GF-D8 (cell line): ENCODE data around the gene UNC45A.

Experiments used
- DNase-seq: peaks from one replicate; lab custom pipeline; 2025; lab: John Stamatoyannopoulos, UW

Gene UNC45A

DNA sequence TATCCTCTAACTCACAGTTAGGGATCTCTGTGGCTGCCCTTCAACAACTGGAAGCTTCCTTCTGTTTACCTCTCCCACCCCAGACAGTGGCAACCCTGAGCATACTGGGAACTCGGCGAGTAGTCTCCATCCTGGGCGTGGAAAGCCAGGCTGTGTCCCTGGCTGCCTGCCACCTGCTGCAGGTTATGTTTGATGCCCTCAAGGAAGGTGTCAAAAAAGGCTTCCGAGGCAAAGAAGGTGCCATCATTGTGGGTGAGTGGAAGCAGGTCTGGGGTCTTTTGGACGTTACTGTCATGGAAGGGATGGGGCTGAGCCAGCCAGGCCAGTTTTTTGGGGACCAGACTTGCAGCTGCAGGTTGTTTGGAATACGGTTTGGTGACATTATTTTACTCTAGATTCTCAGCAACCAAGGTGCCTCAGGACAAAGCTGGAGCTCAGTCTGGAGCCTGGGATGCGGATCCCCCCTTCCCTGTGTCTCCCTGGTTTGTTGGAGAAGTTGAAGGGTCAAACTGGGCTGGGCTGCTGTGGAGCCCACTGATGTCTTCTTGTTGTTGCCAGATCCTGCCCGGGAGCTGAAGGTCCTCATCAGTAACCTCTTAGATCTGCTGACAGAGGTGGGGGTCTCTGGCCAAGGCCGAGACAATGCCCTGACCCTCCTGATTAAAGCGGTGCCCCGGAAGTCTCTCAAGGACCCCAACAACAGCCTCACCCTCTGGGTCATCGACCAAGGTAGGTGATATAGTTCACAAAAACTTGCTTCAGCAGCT lies 7.5 kb downstream of the UNC45A start:
- no peak for DNase-seq

DNA sequence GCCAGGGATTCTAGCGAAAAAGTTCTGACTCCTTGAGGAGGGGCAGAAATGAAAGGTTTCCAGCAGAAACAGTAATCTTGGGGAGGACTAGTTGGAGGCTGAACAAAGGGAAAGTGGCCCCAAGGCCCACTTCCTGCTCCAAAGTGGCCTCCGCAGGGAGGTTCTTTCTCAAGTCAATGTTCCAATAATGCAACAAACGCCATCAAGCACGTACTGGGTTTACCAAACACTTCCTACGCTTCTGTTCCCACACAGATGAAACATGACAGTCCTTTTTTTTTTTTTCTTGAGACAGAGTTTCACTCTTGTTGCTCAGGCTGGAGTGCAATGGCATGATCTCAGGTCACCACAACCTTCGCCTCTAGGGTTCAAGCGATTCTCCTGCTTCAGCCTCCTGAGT lies 10.0 kb downstream of the UNC45A start:
- DNase-seq: no peak

DNA sequence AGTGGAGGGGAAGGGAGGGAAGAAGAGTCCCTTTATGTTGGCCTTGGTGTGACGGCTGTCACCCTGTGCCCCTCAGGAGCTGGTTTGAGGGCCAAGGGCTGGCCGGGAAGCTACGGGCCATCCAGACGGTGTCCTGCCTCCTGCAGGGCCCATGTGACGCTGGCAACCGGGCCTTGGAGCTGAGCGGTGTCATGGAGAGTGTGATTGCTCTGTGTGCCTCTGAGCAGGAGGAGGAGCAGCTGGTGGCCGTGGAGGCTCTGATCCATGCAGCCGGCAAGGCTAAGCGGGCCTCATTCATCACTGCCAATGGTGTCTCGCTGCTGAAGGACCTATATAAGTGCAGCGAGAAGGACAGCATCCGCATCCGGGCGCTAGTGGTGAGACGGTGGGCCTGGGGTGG lies 11.5 kb downstream of the UNC45A start:
- no peak for DNase-seq

DNA sequence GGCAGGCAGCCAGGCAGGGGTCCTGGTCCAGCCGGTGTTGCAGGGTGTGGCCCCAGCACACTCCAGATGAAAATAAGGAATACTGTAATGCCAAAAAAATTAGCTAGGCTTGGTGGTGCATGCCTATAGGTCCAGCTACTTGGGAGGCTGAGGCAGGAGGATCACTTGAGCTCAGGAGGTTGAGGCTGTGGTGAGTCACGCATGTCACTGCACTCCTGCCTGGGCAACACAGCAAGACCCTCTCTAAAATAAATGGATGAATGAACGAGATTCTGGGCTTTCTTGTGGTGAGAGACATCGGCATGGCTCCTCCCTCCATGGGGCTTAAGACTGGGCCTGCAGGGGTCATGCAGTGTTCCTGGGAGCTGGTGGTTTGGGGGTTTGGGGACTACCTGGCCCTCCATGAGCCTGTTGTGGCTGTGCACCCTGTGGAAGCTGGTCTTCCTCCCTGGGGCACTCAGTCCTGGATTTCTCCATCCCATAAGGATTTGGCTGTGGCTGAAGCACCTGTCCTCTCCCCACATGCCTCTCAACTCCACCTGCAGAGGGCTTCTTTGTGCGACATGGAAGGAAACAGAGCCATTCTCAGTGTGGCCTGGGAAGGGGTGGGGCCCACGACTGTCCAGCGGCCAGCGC lies 12.0 kb downstream of the UNC45A start:
- no peak for DNase-seq

DNA sequence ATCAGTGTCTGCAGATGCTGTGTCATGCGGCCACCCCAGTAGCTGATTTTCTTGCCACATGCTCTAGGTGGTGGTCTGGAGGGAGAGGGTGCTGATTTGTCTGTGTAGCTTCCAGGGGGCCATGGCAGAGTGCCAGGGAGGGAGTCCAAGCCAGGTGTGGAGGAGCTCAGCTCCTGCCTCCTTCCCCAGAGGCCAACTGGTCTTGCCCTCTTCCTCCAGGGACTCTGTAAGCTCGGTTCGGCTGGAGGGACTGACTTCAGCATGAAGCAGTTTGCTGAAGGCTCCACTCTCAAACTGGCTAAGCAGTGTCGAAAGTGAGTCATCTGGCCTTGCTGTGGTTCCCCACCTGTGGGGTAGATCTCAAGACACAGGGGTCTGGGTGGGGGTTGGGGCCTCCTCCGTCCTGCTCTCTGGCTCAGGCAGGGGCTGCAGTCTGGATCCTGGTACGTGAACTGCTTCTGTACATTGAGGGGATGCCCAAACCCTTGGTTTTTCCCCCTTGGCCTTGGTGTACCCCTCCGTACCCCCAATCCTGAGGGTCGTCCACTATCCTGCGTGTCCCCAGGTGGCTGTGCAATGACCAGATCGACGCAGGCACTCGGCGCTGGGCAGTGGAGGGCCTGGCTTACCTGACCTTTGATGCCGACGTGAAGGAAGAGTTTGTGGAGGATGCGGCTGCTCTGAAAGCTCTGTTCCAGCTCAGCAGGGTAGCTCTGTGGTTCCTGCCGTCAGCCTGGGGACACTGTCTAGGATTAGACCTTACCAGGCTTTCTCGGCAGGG lies 12.7 kb downstream of the UNC45A start:
- DNase-seq: no peak

DNA sequence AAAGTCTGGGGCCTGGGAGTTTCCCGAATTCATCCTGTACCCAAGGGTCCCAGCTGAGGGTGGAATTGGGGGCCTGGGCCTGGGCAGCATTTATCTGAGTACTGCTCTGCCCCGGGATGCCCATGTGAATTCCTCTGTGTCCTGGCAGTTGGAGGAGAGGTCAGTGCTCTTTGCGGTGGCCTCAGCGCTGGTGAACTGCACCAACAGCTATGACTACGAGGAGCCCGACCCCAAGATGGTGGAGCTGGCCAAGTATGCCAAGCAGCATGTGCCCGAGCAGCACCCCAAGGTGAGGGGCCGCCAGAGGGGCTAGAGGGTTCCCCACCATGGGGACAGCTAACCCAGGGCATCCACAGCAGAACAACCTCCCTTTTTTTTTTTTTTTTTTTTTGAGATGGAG lies 13.4 kb downstream of the UNC45A start:
- no peak for DNase-seq

DNA sequence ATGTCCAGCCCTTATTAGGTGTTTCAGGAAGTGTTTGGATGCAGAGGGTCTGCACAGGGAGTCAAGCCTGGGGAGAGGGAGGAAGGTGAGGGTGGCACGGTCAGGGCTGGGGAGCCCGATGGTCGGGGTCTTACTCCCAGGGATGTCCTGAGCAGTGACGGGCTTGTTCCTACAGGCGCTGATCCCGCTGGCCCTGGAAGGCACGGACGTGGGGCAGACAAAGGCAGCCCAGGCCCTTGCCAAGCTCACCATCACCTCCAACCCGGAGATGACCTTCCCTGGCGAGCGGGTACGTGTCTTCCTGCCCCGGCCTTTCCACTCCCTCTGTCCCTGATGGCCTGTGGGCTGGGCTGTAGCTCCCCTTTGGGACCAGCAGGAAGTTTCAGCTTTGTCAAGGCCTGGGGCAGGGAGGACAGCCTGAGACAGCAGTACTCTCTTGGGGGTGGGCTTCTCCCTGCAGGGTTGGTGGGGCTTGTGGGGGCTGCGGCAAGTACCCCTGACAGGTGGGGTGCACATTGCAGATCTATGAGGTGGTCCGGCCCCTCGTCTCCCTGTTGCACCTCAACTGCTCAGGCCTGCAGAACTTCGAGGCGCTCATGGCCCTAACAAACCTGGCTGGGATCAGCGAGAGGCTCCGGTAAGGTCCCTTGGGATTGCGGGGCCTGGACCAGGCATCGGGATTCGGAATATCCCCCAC lies 15.0 kb downstream of the UNC45A start:
- no peak for DNase-seq

DNA sequence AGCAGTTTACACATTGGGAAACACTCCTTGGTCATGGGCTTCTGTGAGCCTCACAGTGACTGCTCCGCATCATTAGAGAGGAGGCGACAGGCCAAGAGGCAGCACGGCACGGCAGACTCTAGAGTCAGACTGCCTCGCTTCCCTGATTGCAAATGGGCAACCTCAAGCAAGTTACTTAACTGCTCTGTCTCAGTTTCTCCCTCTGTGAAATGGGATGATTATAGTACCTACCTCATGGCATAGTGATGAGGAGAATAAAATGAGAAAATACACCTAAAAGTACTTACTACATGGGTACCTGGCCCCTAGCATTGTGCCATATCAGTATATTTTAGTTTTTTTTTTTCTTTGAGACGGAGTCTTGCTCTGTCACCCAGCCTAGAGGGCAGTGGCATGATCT lies 15.6 kb downstream of the UNC45A start:
- DNase-seq: no peak

DNA sequence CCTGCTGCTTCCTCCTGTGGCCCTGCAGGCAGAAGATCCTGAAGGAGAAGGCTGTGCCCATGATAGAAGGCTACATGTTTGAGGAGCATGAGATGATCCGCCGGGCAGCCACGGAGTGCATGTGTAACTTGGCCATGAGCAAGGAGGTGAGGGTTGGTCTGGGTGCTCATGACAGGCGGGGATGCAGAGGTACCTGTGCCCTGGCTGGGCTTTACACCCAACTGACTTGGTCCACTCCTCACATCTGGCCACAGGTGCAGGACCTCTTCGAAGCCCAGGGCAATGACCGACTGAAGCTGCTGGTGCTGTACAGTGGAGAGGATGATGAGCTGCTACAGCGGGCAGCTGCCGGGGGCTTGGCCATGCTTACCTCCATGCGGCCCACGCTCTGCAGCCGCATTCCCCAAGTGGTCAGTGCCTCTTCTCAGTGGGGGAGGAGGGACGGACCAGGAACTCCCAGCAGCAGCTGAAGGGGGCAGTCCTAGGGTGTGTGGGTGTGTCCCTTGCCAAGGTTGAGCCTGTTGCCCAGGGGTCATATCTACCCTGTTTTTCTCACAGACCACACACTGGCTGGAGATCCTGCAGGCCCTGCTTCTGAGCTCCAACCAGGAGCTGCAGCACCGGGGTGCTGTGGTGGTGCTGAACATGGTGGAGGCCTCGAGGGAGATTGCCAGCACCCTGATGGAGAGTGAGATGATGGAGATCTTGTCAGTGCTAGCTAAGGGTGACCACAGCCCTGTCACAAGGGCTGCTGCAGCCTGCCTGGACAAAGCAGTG lies 18.0 kb downstream of the UNC45A start:
- no peak for DNase-seq

DNA sequence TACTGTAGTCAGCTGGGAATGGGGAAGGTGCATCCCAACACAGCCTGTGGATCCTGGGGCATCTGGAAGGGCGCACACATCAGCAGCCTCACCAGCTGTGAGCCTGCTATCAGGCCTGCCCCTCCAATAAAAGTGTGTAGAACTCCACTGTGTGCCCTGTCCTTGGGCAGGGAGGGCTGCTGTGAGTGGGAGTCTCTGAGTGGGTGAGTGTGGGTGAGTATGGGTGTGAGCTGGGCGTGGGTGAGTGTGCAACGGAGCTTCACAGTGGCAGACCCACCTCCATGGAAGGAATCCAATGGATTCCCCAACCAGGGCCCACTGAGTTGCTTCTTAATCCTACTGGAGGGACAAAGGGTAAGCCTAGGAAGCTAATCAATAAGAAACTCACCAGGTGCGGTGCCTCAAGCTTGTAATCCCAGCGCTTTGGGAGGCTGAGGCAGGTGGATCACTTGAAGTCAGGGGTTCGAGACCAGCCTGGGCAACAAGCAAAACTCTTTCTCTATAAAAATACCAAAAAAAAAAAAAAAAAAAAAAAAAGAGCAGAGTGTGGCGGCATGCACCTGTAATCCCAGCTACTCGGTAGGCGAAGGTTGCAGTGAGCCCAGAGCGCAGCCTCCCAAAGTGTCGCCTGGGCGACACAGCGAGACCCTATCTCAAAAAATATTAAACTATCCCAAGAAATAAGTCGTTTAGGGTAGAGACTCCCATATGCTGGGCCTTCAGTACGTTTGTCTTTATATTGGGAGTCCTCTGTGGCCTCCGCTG lies 19.0 kb downstream of the UNC45A start:
- no peak for DNase-seq

DNA sequence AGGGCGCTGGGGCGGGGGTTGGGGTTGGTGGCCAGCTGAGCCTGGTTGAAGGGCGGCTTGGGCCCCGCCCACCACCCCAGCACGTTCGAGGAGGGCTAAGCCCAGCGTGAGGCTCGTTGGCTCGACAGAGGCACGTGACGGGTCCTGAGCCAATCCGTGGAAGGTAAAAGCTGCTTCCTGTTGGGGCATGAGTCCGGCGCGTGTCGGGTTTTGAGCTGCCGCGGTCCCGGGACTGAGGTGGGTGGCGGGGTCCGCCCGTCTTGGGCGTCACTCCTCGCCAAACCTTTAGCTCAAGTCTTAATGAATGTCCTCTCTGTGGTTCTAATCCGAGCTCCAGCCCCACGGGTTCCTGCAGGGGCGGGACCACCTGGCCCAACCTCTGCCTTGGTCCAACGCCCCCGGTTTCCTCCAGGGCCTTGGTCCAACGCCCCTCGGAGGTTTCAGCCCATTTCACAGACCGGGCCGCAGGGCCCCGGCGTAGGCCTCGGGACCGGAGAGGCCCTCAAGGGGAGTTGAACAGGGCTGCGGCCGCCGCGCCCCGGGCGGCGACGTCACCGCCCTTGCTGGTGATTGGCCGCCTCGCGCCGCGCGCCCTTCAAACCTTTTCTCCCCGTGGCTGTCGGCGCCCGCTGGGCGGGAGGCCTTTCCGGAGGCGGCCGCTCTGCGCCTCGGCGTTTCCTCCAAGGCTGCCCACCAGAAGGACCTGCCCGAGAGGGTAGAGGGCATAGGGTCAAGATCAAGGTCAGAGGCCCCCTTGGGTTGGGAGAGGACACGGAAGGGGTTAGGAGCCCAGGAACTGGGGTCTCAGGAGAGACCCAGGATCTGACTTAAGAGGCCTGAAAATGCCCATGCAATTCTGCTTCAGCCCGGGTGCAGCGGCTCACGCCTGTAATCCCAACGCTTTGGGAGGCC lies 19.9 kb downstream of the UNC45A start, which contains the start of gene RCCD1:
Gene RCCD1 (plus strand): TSS at position 173 of the 912 bp plus-strand sequence. CDS start 1,851 bp downstream, outside the sequence.
- DNase-seq: peak; percentile 89

DNA sequence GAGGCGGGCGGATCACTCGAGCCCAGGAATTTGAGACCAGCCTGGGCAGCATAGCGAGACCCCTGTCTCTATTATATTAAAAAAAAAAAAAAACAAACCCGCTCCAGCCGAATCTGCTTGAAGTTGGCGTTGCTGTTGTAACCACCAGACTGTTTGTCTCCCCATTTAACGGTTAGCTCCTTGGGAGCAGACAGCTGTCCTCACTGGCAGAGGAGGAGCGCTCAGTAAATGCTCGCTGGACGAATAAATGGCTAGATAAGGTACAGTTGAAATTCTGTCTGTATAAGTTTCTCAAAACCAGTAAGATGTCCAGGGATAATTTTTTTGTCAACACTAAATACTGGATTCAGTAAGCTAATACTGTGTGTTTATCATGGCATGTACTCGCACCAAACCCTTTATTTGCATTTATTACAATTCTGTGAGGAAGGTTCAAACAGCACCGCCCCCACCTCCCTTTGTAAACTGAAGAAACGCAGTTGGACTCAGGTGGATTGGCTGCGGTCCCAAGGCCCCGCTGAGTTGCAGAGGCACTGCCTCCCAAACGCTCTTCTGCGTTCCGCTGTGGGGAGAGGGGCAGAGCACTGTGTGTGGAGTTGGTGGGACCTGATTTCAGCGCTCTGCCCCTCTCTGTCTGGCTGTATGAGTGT lies 20.7 kb downstream of the UNC45A start:
- no peak for DNase-seq

DNA sequence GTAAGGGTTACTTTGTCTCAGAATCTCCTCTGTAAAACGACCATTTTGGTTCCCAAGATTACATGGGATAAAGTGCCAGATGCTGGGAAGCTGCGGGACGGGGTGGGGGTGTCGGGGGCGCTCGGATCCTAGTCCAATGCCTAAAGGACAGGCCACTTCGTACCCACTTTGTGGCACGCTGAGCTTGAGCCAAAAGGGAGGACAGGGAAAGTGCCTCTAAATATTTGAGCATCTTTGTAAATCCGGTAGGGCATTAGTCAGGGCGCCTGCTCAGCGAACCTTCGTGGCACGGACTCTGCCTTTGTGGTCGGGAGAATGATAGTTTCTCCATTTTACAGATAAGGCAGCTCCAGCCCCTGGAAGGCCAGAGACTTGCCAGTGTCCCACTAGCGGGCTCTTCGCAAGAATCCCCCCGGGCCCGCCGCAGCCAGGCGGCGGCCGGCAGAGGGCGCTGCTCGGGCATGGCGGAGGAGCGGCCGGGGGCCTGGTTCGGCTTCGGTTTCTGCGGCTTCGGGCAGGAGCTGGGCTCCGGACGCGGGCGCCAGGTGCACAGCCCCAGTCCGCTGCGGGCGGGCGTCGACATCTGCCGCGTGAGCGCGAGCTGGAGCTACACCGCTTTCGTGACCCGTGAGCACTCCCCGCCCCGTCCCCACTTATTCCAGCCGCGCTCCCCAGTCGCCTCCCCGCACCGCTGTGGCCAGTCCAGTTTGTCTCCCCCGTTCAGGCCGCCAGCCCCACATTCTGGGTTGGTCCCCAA lies 21.4 kb downstream of the UNC45A start:
- DNase-seq: no peak

DNA sequence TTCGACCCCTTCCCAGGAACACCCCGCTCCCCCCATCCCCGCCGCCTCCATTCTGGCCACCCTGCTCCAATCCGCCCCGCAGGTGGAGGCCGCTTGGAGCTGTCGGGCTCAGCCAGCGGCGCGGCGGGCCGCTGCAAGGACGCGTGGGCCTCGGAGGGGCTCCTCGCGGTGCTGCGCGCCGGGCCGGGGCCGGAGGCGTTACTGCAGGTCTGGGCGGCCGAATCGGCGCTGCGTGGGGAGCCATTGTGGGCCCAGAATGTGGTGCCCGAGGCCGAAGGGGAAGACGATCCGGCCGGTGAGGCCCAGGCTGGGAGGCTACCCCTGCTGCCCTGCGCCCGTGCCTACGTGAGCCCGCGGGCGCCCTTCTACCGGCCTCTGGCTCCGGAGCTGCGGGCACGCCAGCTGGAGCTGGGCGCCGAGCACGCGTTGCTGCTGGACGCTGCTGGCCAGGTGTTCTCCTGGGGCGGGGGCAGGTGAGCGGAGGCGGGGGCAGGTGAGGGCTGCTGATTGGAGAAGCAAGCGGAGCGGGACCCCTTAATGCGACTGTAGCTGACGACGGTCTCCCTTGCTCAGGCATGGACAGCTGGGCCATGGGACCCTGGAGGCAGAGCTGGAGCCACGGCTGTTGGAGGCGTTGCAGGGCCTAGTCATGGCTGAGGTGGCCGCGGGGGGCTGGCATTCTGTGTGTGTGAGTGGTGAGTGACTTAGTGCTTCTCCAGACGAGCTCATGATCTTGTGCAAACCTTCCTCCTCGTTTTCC lies 22.1 kb downstream of the UNC45A start:
- DNase-seq: no peak

DNA sequence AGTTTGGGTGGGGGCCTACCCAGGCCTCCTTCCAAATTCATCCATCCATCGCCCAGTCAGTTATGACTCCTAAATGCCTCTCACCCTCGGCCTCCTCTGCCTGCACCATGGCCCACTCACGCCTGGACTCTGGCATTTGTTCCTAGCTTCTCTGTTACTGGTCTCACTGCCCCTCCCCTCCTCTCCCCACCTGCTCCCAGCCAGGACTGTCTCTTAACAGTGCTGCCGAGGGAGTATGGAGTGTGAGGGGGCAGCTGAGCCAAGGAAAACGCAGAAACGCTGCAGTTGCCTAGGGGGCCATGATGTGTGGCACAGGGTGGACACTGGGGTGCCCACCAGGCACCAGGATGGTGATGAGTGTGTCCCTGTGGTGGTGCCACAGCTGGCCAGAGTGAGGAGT lies 22.7 kb downstream of the UNC45A start:
- no peak for DNase-seq

DNA sequence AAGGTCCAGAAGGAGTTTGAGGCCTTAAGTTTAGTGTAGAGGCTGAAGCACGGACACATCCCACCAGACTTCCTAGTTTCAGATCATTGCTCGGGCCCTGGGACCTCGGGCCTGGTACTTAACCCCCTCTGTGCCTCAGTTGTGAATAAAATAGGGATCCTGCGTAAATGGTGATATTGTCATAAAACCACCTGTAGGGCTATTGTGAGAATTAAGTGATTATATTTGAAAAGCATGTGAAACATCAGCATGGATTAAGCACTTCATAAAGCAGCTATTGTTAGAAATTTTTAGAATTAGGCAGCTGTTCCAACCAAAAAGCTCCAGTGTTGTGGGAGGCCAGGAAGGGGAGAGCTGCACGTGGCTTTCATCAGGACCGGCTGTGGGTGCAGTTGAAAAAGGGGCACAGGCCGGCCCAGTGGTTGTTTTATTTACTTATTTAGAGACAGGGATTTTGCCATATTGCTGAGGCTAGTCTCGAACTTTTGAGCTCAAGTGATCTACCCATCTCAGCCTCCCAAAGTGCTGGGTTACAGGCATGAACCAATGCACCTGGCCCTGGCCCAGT lies 24.0 kb downstream of the UNC45A start:
- DNase-seq: no peak

DNA sequence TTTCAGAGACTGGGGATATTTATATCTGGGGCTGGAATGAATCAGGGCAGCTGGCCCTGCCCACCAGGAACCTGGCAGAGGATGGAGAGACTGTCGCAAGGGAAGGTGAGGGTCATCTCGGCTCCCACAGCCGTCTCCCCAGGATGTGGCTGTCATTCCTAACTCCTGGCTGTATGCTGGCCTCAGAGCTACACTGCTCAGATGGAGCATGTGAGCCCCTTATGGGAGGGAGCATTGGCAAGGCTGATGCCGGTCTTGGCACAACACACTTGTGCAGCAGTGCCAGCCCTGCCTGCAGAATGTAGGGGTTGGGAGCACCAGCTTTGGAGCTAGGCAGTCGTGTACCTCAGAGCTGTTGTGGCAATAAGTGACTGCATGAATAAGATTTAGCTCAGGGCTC lies 24.8 kb downstream of the UNC45A start:
- DNase-seq: no peak
